Naive thymus-derived CD4-positive, alpha-beta T cell (primary cell): ENCODE measurements around the gene CTBP2. TPM values are rescaled to one million over a fixed set of nuclear protein-coding genes. Genes with fewer than 3 reads are reported as not detected.

ENCODE experiments used
- ATAC-seq: fragments of 150-1000 bp; cut with Tn5 transposase; 2 replicates; pipeline ENCODE4 v1.10.0; 2021; ENCODE audit warnings: mild to moderate bottlenecking, moderate library complexity
- CTCF ChIA-PET: fragments of 350-600 bp; sonication (Branson Sonifier 250); formaldehyde crosslinking; loops from one replicate; lab custom pipeline; 2021; ENCODE audit warnings: antibody characterized with exemption; lab: Charles Lee
- POLR2A ChIA-PET: fragments of 350-600 bp; sonication (Branson Sonifier 250); formaldehyde crosslinking; loops from one replicate; lab custom pipeline; 2021; ENCODE audit warnings: antibody characterized with exemption, inconsistent platforms; lab: Charles Lee
- DNase-seq, 9 donors: peaks; one replicate each; pipeline versions ENCODE4 v3.0.0 to v3.0.0-alpha.2; 2020 to 2022; ENCODE audit warnings: mixed read lengths in 1 of 9
- H3K27ac ChIP-seq: one replicate; pipeline ENCODE4 v1.7.0; 2013; ENCODE audit warnings: mild to moderate bottlenecking, low read depth, low read length, moderate library complexity
- H3K27me3 ChIP-seq, 2 donors: one replicate each; pipeline ENCODE4 v1.7.0; 2013; ENCODE audit warnings: low read length in 2 of 2, mild to moderate bottlenecking in 2 of 2, moderate library complexity in 2 of 2; ENCODE audit not compliant: control insufficient read depth in 2 of 2, insufficient read depth in 2 of 2
- H3K36me3 ChIP-seq, 3 experiments: 1 replicate in 2 of 3; 2 replicates in 1 of 3; pipeline ENCODE4 v1.7.0; 2013; ENCODE audit warnings: low read length in 3 of 3, mild to moderate bottlenecking in 3 of 3, moderate library complexity in 1 of 3; ENCODE audit not compliant: insufficient read depth in 3 of 3, control insufficient read depth in 2 of 3
- H3K4me1 ChIP-seq, 2 donors: one replicate each; pipeline ENCODE4 v1.7.0; 2013; ENCODE audit warnings: low read length in 2 of 2, mild to moderate bottlenecking in 2 of 2, moderate library complexity in 1 of 2; ENCODE audit not compliant: control insufficient read depth in 2 of 2, insufficient read depth in 2 of 2
- H3K4me3 ChIP-seq: 2 replicates; pipeline ENCODE4 v1.7.0; 2013; ENCODE audit warnings: mild to moderate bottlenecking, low read length
- H3K9me3 ChIP-seq, 3 experiments: 1 replicate in 2 of 3; 2 replicates in 1 of 3; pipeline ENCODE4 v1.7.0; 2013; ENCODE audit warnings: low read length in 3 of 3; ENCODE audit not compliant: control insufficient read depth in 2 of 3
- H3K27ac Mint-ChIP-seq, 9 donors: one replicate each; pipeline ENCODE4 v1.8.0; 2020 to 2022; ENCODE audit warnings: mixed read lengths in 9 of 9, mild to moderate bottlenecking in 8 of 9, moderate library complexity in 5 of 9, inconsistent platforms in 2 of 9
- H3K27me3 Mint-ChIP-seq, 5 donors: one replicate each; pipeline ENCODE4 v1.8.0; 2021 to 2022; ENCODE audit warnings: mixed read lengths in 5 of 5, mild to moderate bottlenecking in 1 of 5
- H3K36me3 Mint-ChIP-seq, 5 donors: one replicate each; pipeline ENCODE4 v1.8.0; 2020 to 2022; ENCODE audit warnings: mixed read lengths in 5 of 5, mild to moderate bottlenecking in 3 of 5, inconsistent platforms in 1 of 5
- H3K4me1 Mint-ChIP-seq, 7 donors: one replicate each; pipeline ENCODE4 v1.8.0; 2020 to 2022; ENCODE audit warnings: mixed read lengths in 7 of 7, mild to moderate bottlenecking in 3 of 7, inconsistent platforms in 1 of 7
- H3K4me3 Mint-ChIP-seq, 10 donors: one replicate each; pipeline ENCODE4 v1.8.0; 2020 to 2022; ENCODE audit warnings: mild to moderate bottlenecking in 10 of 10, mixed read lengths in 10 of 10, moderate library complexity in 6 of 10, inconsistent platforms in 2 of 10
- H3K9me3 Mint-ChIP-seq, 11 donors: one replicate each; pipeline ENCODE4 v1.8.0; 2020 to 2022; ENCODE audit warnings: mixed read lengths in 11 of 11, mild to moderate bottlenecking in 4 of 11, inconsistent platforms in 1 of 11, moderate library complexity in 1 of 11
- intact Hi-C, 2 donors: fragments of 100-400 bp; cut with micrococcal nuclease; formaldehyde crosslinking; loops; one replicate each; pipeline ENCODE4 v1.15.1; 2023
- polyA plus RNA-seq, 2 donors: library from polyadenylated mRNA; unstranded; fragments of 300-500 nt; fragmentation: Illumina TruSeq; gene quantifications; one replicate each; pipeline ENCODE4 v1.2.3, GENCODE V29; 2021
- total RNA-seq, 6 experiments: library from RNA in 5 of 6; stranded (reverse) in 5 of 6; gene quantifications; 1 replicate in 5 of 6; 2 replicates in 1 of 6; pipeline ENCODE4 v1.2.3 and lab custom pipeline; 2021 to 2026

Gene CTBP2
- total and polyA plus RNA-seq, 7 experiments from 2014 or later, result 0.05 to 39.5 (median 1.7) TPM; not detected in 1

GRCh38 chr10:125155101-125155500 is 5.3 kb downstream of the CTBP2 start:
- no peak for ATAC-seq
- Mint-ChIP-seq H3K4me1 (peaks cover 3 to 39% (median 6%) of the 10 kb centered on the region in 7 donors), H3K9me3 (peaks cover 0 to 10% (median 0%) of the 10 kb centered on the region in 11 donors), H3K27me3 (peaks cover 61 to 71% (median 68%) of the 10 kb centered on the region in 5 donors), H3K4me3 (no peak overlapping the region), H3K27ac (no peak overlapping the region), H3K36me3 (peaks cover 0 to 3% (median 0%) of the 10 kb centered on the region in 5 donors)
- POLR2A ChIA-PET, result no interaction called here
- H3K36me3 ChIP-seq, result no peaks in the 10 kb centered on the region
- H3K4me1 ChIP-seq, result no peaks in the 10 kb centered on the region
- CTCF ChIA-PET, result no interaction called here
- peaks cover 0 to 4% of the 10 kb centered on the region in 2 donors for H3K27me3 ChIP-seq
- intact Hi-C loops, result no loop called here
- DNase-seq, result no peak
- H3K4me3 ChIP-seq, result no peak overlapping the region
- H3K9me3 ChIP-seq, result no peaks in the 10 kb centered on the region
- H3K27ac ChIP-seq, result no peak overlapping the region

GRCh38 chr10:125154529-125154928 is 5.8 kb downstream of the CTBP2 start:
- Histone ChIP-seq H3K4me3 (no peak overlapping the region), H3K9me3 (no peaks in the 10 kb centered on the region), H3K36me3 (no peaks in the 10 kb centered on the region), H3K27me3 (peaks cover 0 to 4% of the 10 kb centered on the region in 2 donors), H3K4me1 (no peaks in the 10 kb centered on the region), H3K27ac (no peak overlapping the region)
- ChIA-PET POLR2A (no interaction called here), CTCF (no interaction called here)
- Mint-ChIP-seq H3K27ac (no peak overlapping the region), H3K4me3 (peak overlapping the region in 1 of 10 donors; percentile 55), H3K27me3 (peaks cover 63 to 76% (median 70%) of the 10 kb centered on the region in 5 donors), H3K9me3 (peaks cover 0 to 10% (median 0%) of the 10 kb centered on the region in 11 donors), H3K4me1 (peaks cover 3 to 41% (median 6%) of the 10 kb centered on the region in 7 donors), H3K36me3 (peaks cover 0 to 3% (median 0%) of the 10 kb centered on the region in 5 donors)
- intact Hi-C loops, result no loop called here
- DNase-seq (no peak), ATAC-seq (no peak)

- peaks cover 63 to 83% (median 70%) of the 10 kb centered on the region in 5 donors for H3K27me3 Mint-ChIP-seq
- H3K4me1 ChIP-seq, result no peaks in the 10 kb centered on the region
- POLR2A ChIA-PET, result interaction anchor here (0.6 kb wide), 1 partner anchor 14 kb away, joined by 3 read pairs; no protein-coding TSS in a partner anchor
- peak overlapping the region in 1 of 10 donors; percentile 55 for H3K4me3 Mint-ChIP-seq
- DNase-seq, result no peak
- peaks cover 0 to 4% of the 10 kb centered on the region in 2 donors for H3K27me3 ChIP-seq
- peaks cover 0 to 3% (median 0%) of the 10 kb centered on the region in 5 donors for H3K36me3 Mint-ChIP-seq
- intact Hi-C loops, result no loop called here
- H3K9me3 Mint-ChIP-seq, result peaks cover 0 to 10% (median 0%) of the 10 kb centered on the region in 11 donors
- H3K27ac Mint-ChIP-seq, result no peak overlapping the region
- no peaks in the 10 kb centered on the region for H3K36me3 ChIP-seq
- H3K9me3 ChIP-seq, result no peaks in the 10 kb centered on the region
- H3K4me1 Mint-ChIP-seq, result peaks cover 3 to 41% (median 6%) of the 10 kb centered on the region in 7 donors
- ATAC-seq, result no peak
- CTCF ChIA-PET, result no interaction called here
- no peak overlapping the region for H3K27ac ChIP-seq
- H3K4me3 ChIP-seq, result no peak overlapping the region
These were observed 6.5 kb downstream of the CTBP2 start for GRCh38 chr10:125153703-125154490.

- ATAC-seq (no peak), DNase-seq (no peak)
- no peaks in the 10 kb centered on the region for H3K36me3 Mint-ChIP-seq
- peak overlapping the region in 1 of 10 donors; percentile 29 for H3K4me3 Mint-ChIP-seq
- Histone ChIP-seq H3K9me3 (no peaks in the 10 kb centered on the region), H3K36me3 (no peaks in the 10 kb centered on the region), H3K27ac (no peak overlapping the region), H3K4me3 (no peak overlapping the region), H3K27me3 (peaks cover 0 to 3% of the 10 kb centered on the region in 2 donors), H3K4me1 (no peaks in the 10 kb centered on the region)
- intact Hi-C loops, result no loop called here
- H3K4me1 Mint-ChIP-seq, result peaks cover 0 to 40% (median 0%) of the 10 kb centered on the region in 7 donors
- ChIA-PET POLR2A (no interaction called here), CTCF (no interaction called here)
- peaks cover 0 to 9% (median 0%) of the 10 kb centered on the region in 11 donors for H3K9me3 Mint-ChIP-seq
- H3K27me3 Mint-ChIP-seq, result peaks cover 62 to 86% (median 73%) of the 10 kb centered on the region in 5 donors
- H3K27ac Mint-ChIP-seq, result no peak overlapping the region
These were observed 7.7 kb downstream of the CTBP2 start for GRCh38 chr10:125152450-125153368.

- no peak overlapping the region for H3K4me3 ChIP-seq
- intact Hi-C loops, result no loop called here
- Mint-ChIP-seq H3K27ac (no peak overlapping the region), H3K9me3 (peaks cover 0 to 4% (median 0%) of the 10 kb centered on the region in 11 donors), H3K4me3 (peak overlapping the region in 2 of 10 donors; percentile 5 to 50), H3K27me3 (peaks cover 61 to 85% (median 68%) of the 10 kb centered on the region in 5 donors), H3K4me1 (peaks cover 0 to 38% (median 0%) of the 10 kb centered on the region in 7 donors), H3K36me3 (no peaks in the 10 kb centered on the region)
- no peaks in the 10 kb centered on the region for H3K4me1 ChIP-seq
- peak; percentile 43 for ATAC-seq
- H3K27ac ChIP-seq, result no peak overlapping the region
- no peaks in the 10 kb centered on the region for H3K9me3 ChIP-seq
- POLR2A ChIA-PET, result no interaction called here
- no peaks in the 10 kb centered on the region for H3K36me3 ChIP-seq
- no peaks in the 10 kb centered on the region for H3K27me3 ChIP-seq
- no peak for DNase-seq
- CTCF ChIA-PET, result no interaction called here
These were observed 8.6 kb downstream of the CTBP2 start for GRCh38 chr10:125151553-125152449.

- H3K27me3 ChIP-seq, result no peaks in the 10 kb centered on the region
- Mint-ChIP-seq H3K36me3 (no peaks in the 10 kb centered on the region), H3K27ac (no peak overlapping the region), H3K9me3 (peaks cover 0 to 4% (median 0%) of the 10 kb centered on the region in 11 donors), H3K27me3 (peaks cover 60 to 85% (median 67%) of the 10 kb centered on the region in 5 donors), H3K4me1 (peaks cover 0 to 37% (median 0%) of the 10 kb centered on the region in 7 donors), H3K4me3 (peak overlapping the region in 3 of 10 donors; percentile 5 to 50 (median 44))
- H3K36me3 ChIP-seq, result no peaks in the 10 kb centered on the region
- intact Hi-C loops, result no loop called here
- no peak for ATAC-seq
- no peak overlapping the region for H3K27ac ChIP-seq
- ChIA-PET CTCF (no interaction called here), POLR2A (no interaction called here)
- H3K4me3 ChIP-seq, result no peak overlapping the region
- no peak for DNase-seq
- H3K4me1 ChIP-seq, result no peaks in the 10 kb centered on the region
- H3K9me3 ChIP-seq, result no peaks in the 10 kb centered on the region
These were observed 9.2 kb downstream of the CTBP2 start for GRCh38 chr10:125151170-125151552.
